H9 (cell line): Measurements from ENCODE around the gene THAP5. TPM values are rescaled to one million over a fixed set of nuclear protein-coding genes. Genes with fewer than 3 reads are reported as not detected.

Source experiments
- DNase-seq: peaks from one replicate; pipeline ENCODE4 v3.0.0-alpha.2; 2017
- H2AFZ ChIP-seq: one replicate; pipeline ENCODE4 v1.6.1; 2013; ENCODE audit warnings: mild to moderate bottlenecking, low read length, control low read depth, moderate library complexity
- H2AK5ac ChIP-seq: 2 replicates; pipeline ENCODE4 v1.6.1; 2013; ENCODE audit warnings: low read length, control low read depth, mixed read lengths; ENCODE audit not compliant: insufficient read length
- H2BK120ac ChIP-seq: one replicate; pipeline ENCODE4 v1.6.1; 2013; ENCODE audit warnings: low read depth, mild to moderate bottlenecking, low read length, control low read depth, inconsistent platforms; ENCODE audit not compliant: poor library complexity, severe bottlenecking
- H2BK12ac ChIP-seq: 2 replicates; pipeline ENCODE4 v1.6.1; 2013; ENCODE audit warnings: low read length, control low read depth, mixed read lengths, low read depth; ENCODE audit not compliant: insufficient read length
- H2BK15ac ChIP-seq: 2 replicates; pipeline ENCODE4 v1.6.1; 2013; ENCODE audit warnings: low read depth, low read length, control low read depth
- H2BK20ac ChIP-seq: one replicate; pipeline ENCODE4 v1.6.1; 2013; ENCODE audit warnings: low read depth, mild to moderate bottlenecking, low read length, control low read depth, inconsistent platforms; ENCODE audit not compliant: poor library complexity, severe bottlenecking
- H2BK5ac ChIP-seq: 2 replicates; pipeline ENCODE4 v1.6.1; 2013; ENCODE audit warnings: low read length, control low read depth, mixed read lengths; ENCODE audit not compliant: insufficient read length
- H3K14ac ChIP-seq: 2 replicates; pipeline ENCODE4 v1.6.1; 2013; ENCODE audit warnings: low read length, control low read depth; ENCODE audit not compliant: insufficient read depth
- H3K18ac ChIP-seq: 2 replicates; pipeline ENCODE4 v1.6.1; 2013; ENCODE audit warnings: low read depth, mild to moderate bottlenecking, mixed read lengths, low read length, control low read depth; ENCODE audit not compliant: insufficient read length
- H3K23ac ChIP-seq: 2 replicates; pipeline ENCODE4 v1.6.1; 2013; ENCODE audit warnings: low read length, control low read depth, mixed read lengths, low read depth; ENCODE audit not compliant: insufficient read length
- H3K23me2 ChIP-seq: 2 replicates; pipeline ENCODE4 v1.6.1; 2013; ENCODE audit warnings: low read depth, mild to moderate bottlenecking, mixed read lengths, low read length, control low read depth; ENCODE audit not compliant: insufficient read length, poor library complexity, severe bottlenecking
- H3K27ac ChIP-seq: 2 replicates; pipeline ENCODE4 v1.5.1; 2013; ENCODE audit warnings: low read length, control low read depth, mixed read lengths, low read depth; ENCODE audit not compliant: insufficient read length
- H3K27me3 ChIP-seq: 2 replicates; pipeline ENCODE4 v1.6.1; 2013; ENCODE audit warnings: low read length, control low read depth, inconsistent platforms; ENCODE audit not compliant: insufficient read depth
- H3K4ac ChIP-seq: 2 replicates; pipeline ENCODE4 v1.6.1; 2013; ENCODE audit warnings: low read depth, mild to moderate bottlenecking, control low read depth, inconsistent platforms, low read length, moderate library complexity
- H3K4me1 ChIP-seq: 2 replicates; pipeline ENCODE4 v1.6.1; 2013; ENCODE audit warnings: low read length, control low read depth, inconsistent platforms; ENCODE audit not compliant: insufficient read depth
- H3K4me2 ChIP-seq: 2 replicates; pipeline ENCODE4 v1.6.1; 2013; ENCODE audit warnings: low read length, control low read depth, mixed read lengths; ENCODE audit not compliant: insufficient read length, insufficient read depth
- H3K56ac ChIP-seq: 2 replicates; pipeline ENCODE4 v1.6.1; 2013; ENCODE audit warnings: low read depth, mild to moderate bottlenecking, mixed read lengths, low read length, control low read depth; ENCODE audit not compliant: insufficient read length
- H3K79me1 ChIP-seq: 2 replicates; pipeline ENCODE4 v1.6.1; 2013; ENCODE audit warnings: low read depth, mild to moderate bottlenecking, moderate library complexity, low read length, control low read depth, inconsistent platforms; ENCODE audit not compliant: insufficient read depth, poor library complexity, severe bottlenecking
- H3K79me2 ChIP-seq: 2 replicates; pipeline ENCODE4 v1.6.1; 2013; ENCODE audit warnings: low read length, control low read depth, inconsistent platforms; ENCODE audit not compliant: insufficient read depth
- H3K9ac ChIP-seq: 2 replicates; pipeline ENCODE4 v1.6.1; 2013; ENCODE audit warnings: low read length, control low read depth, mixed read lengths; ENCODE audit not compliant: insufficient read length; ENCODE audit errors: extremely low read depth
- H3K9me3 ChIP-seq: one replicate; pipeline ENCODE4 v1.6.1; 2013; ENCODE audit warnings: low read depth, low read length, inconsistent platforms; ENCODE audit not compliant: control insufficient read depth
- H3T11ph ChIP-seq: one replicate; pipeline ENCODE4 v1.6.1; 2013; ENCODE audit warnings: mild to moderate bottlenecking, low read length, control low read depth, inconsistent platforms
- H4K20me1 ChIP-seq: one replicate; pipeline ENCODE4 v1.6.1; 2013; ENCODE audit not compliant: control insufficient read depth, insufficient read length, insufficient read depth
- H4K5ac ChIP-seq: 2 replicates; pipeline ENCODE4 v1.6.1; 2013; ENCODE audit warnings: low read depth, mild to moderate bottlenecking, mixed read lengths, low read length, control low read depth; ENCODE audit not compliant: insufficient read length
- H4K8ac ChIP-seq: replicated peaks from 2 replicates; pipeline ENCODE4 v1.6.1; 2013; ENCODE audit warnings: low read length, control low read depth, mixed read lengths, low read depth; ENCODE audit not compliant: insufficient read length
- H4K91ac ChIP-seq: 2 replicates; pipeline ENCODE4 v1.6.1; 2013; ENCODE audit warnings: low read depth, mild to moderate bottlenecking, moderate library complexity, mixed read lengths, low read length, control low read depth; ENCODE audit not compliant: insufficient read length
- H3K27ac Mint-ChIP-seq, 3 experiments: 2 replicates in 2 of 3; 3 replicates in 1 of 3; pipeline ENCODE4 v1.8.0; 2020 to 2021; ENCODE audit warnings: mixed read lengths in 3 of 3, mild to moderate bottlenecking in 1 of 3, moderate library complexity in 1 of 3
- H3K27me3 Mint-ChIP-seq: 2 replicates; pipeline ENCODE4 v1.8.0; 2021; ENCODE audit warnings: low read depth, mild to moderate bottlenecking, moderate library complexity, mixed read lengths
- H3K36me3 Mint-ChIP-seq, 3 experiments: 2 replicates in 2 of 3; 3 replicates in 1 of 3; pipeline ENCODE4 v1.8.0; 2020 to 2021; ENCODE audit warnings: low read depth in 3 of 3, mixed read lengths in 3 of 3; ENCODE audit not compliant: insufficient read depth in 1 of 3
- H3K4me1 Mint-ChIP-seq, 2 experiments: 2 replicates each; pipeline ENCODE4 v1.8.0; 2020; ENCODE audit warnings: mixed read lengths in 2 of 2
- H3K4me3 Mint-ChIP-seq, 2 experiments: 2 replicates in 1 of 2; 3 replicates in 1 of 2; pipeline ENCODE4 v1.8.0; 2020 to 2021; ENCODE audit warnings: mild to moderate bottlenecking in 2 of 2, mixed read lengths in 2 of 2, moderate library complexity in 1 of 2
- H3K9me3 Mint-ChIP-seq, 2 experiments: 2 replicates in 1 of 2; 3 replicates in 1 of 2; pipeline ENCODE4 v1.8.0; 2020; ENCODE audit warnings: mild to moderate bottlenecking in 2 of 2, mixed read lengths in 2 of 2, moderate library complexity in 1 of 2
- CTCF ChIP-seq: fragments of 200-600 bp; sonication (generic); conservative IDR thresholded peaks from 3 replicates; pipeline ENCODE4 v1.8.0; 2021; ENCODE audit warnings: antibody characterized with exemption, mild to moderate bottlenecking
- WGBS: extraction: QIAGEN DNeasy Blood & Tissue Kit; methylation state at CpG from one replicate; pipeline ENCODE4 v1.1.7; 2013; ENCODE audit warnings: missing lambda C conversion rate, low lambda C conversion rate, mixed read lengths; ENCODE audit not compliant: insufficient read length; ENCODE audit errors: extremely low coverage; 5-methylcytosine and 5-hydroxymethylcytosine counted together
- total RNA-seq: library from RNA; stranded (reverse); gene quantifications from 2 replicates; pipeline ENCODE4 v1.2.1, GENCODE V29; 2021

The THAP5 gene
- total RNA-seq, 1 experiment from 2014 or later = 20.6 TPM

DNA sequence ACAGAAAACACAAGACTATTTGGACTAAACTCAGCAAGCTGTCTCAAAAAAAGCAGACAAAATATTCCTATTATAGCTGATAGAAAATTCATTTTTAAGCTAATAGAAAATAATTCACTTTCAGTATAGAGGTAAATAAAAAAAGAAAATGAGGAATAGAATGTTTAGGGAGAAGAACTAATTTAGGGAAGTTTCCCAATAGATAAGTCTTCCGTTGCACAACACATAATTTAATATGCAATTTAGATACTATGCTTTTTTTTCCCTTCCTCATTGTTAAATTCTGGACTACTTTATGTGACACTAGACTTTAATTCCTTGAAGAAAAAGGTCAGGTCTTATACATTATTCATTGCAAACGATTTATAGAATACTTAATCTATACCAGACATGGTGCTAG, 53.9 kb downstream of the THAP5 start:
- no peak overlapping the region for H4K5ac ChIP-seq
- H3K27ac Mint-ChIP-seq = no peak overlapping the region

More for the DNA sequence above, 53.9 kb downstream of the THAP5 start:
- Histone ChIP-seq H2BK5ac (no peak overlapping the region), H2BK20ac (no peak overlapping the region), H2BK120ac (no peak overlapping the region), H4K8ac (no peak overlapping the region), H2AK5ac (no peak overlapping the region), H3K9ac (no peak overlapping the region), H3K9me3 (no peaks in the 10 kb centered on the region), H3K23ac (no peak overlapping the region), H3K4me2 (no peak overlapping the region), H3K4me1 (no peaks in the 10 kb centered on the region), H3K79me2 (no peaks in the 10 kb centered on the region), H2BK15ac (no peak overlapping the region), H2BK12ac (no peak overlapping the region), H3K79me1 (no peaks in the 10 kb centered on the region), H3K18ac (no peak overlapping the region), H3K56ac (no peak overlapping the region), H4K20me1 (no peaks in the 10 kb centered on the region), H4K91ac (no peak overlapping the region), H2AFZ (no peak overlapping the region), H3T11ph (no peak overlapping the region), H3K23me2 (no peaks in the 10 kb centered on the region), H3K4ac (no peak overlapping the region), H3K14ac (no peak overlapping the region), H3K27me3 (no peaks in the 10 kb centered on the region), H3K27ac (no peak overlapping the region)
- Mint-ChIP-seq H3K9me3 (peaks cover 0 to 2% of the 10 kb centered on the region in 2 experiments; a peak in 1 of 5 replicates), H3K4me1 (peaks cover 0 to 12% of the 10 kb centered on the region in 2 experiments; a peak in 2 of 4 replicates), H3K4me3 (no peak overlapping the region), H3K27me3 (no peaks in the 10 kb centered on the region), H3K36me3 (peaks cover 9 to 44% (median 41%) of the 10 kb centered on the region in 3 experiments; a peak in 6 of 7 replicates)
- no peak for DNase-seq
- no CpG with 5 or more reads among the region's 2 CpGs for WGBS
- TF ChIP-seq CTCF = no peak
